Epithelial cell of prostate (primary cell): ENCODE measurements around the gene CALM1.

Experiments
- DNase-seq: peaks from one replicate; pipeline ENCODE4 v3.0.0-alpha.2; 2011; ENCODE audit warnings: low read depth, low spot score
- H3K27ac ChIP-seq: fragments of 450-650 bp; 2 replicates; pipeline ENCODE4 v1.5.1; 2017; ENCODE audit warnings: mild to moderate bottlenecking

Gene CALM1

DNA sequence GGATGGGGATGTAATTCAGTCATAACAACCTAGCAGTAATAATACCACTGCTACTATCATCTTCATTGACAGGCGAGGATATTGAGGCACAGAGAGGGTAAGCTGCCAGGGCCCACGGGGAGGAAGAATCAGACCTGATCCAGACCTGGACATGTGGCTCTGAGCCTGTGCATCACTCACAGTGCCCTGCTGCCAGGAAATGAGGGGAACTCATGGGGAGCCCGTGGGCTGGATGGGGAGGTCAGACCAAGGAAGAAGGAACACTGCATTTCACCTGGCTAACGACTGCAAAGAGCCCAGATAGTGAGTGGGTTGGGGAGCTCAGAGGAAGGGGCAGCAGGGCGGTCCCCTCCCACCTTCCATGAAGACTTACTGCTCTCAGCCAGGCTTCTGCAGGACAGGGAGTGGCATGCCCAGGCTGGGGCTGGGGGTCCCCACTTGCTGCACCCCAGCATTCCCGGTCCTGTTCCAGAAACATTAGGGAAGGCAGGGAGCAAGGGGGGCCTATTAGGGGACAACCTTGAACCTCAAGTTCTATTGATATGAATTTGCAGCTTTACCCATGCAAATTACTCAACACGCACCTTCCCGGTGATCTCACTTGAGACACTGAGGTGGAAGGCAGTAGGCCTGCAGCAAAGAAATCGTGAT, 37.7 kb downstream of the CALM1 start:
- H3K27ac ChIP-seq, result no peak overlapping the region
- DNase-seq, result no peak

GRCh38 chr14:90438841-90439240, 42.0 kb downstream of the CALM1 start:
- H3K27ac ChIP-seq, result no peak overlapping the region
- DNase-seq, result no peak

DNA sequence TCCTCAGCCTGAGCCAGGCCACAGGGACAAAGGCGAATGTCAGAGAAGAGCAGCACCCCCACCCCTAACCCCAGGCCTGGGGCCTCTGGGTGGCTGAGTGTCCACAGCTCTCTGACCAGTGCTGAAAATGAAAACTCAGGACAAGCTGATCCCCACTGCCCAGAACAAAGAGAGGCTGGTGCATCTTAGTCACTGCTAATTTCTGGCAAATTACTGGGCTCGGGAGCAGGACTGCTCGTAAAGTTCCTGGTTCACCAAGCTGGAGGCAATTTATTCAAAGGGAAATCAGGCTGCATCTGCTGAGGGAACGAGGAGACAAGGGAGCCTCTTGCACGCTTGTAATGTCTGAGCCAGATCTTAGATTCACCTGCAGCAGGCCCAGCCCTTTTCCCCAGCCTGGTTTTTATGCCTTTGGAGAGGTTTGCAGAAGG, 43.2 kb downstream of the CALM1 start:
- DNase-seq, result no peak
- peak overlapping the region; percentile 16 for H3K27ac ChIP-seq

GRCh38 chr14:90440592-90440991, 43.8 kb downstream of the CALM1 start:
- no peak for DNase-seq
- H3K27ac ChIP-seq, result no peak overlapping the region

DNA sequence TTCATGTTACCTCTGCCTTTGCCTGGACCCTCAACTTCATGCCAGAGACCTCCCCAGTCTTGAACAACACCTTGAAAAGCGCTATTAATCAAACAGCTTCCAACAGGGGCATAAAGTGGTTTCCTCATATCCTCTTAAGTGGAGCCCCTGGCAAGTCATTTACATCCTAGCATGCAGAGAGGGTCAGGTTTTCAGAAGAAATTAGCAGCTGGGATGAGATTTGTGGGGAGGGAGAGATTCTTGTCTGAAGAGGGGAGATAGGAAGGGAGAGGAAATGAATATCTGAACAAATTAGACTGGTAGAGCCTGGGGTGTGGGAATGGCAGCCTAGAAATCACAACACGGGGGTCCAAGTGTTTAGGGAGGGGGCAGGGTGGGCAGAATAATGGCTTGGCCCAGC, 45.6 kb downstream of the CALM1 start:
- peak overlapping the region; percentile 97 for H3K27ac ChIP-seq
- no peak for DNase-seq

- H3K27ac ChIP-seq, result peak overlapping the region; percentile 97
Measured at GRCh38 chr14:90443161-90444076, 46.6 kb downstream of the CALM1 start.

GRCh38 chr14:90444077-90444696, 47.4 kb downstream of the CALM1 start:
- peak; percentile 100 for DNase-seq
- H3K27ac ChIP-seq, result peak overlapping the region; percentile 97

More at GRCh38 chr14:90443161-90444076, 46.6 kb downstream of the CALM1 start:
- DNase-seq, result peak; percentile 82

GRCh38 chr14:90445011-90445410, 48.2 kb downstream of the CALM1 start:
- DNase-seq, result no peak
- peak overlapping the region; percentile 97 for H3K27ac ChIP-seq

DNA sequence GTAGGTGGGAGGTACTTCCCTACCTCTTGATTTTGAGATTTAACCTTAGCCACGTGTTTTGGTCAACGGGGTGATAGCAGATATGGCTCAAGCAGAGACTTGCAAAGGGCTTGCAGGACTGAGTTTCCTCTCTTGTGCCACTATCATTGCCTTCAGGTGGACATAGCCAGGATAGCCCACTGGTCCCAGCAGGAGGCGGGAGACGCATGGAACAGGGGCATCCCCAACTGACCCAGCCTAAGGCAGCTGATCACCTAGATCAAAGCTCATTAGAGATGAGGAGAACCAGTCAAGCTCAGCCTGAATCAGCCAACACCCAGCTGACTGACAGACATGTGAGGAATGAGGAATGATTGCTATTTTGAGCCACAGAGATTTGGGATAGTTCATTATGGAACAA, 49.6 kb downstream of the CALM1 start:
- DNase-seq, result no peak
- no peak overlapping the region for H3K27ac ChIP-seq

GRCh38 chr14:90447720-90448497, 51.1 kb downstream of the CALM1 start:
- H3K27ac ChIP-seq, result no peak overlapping the region
- no peak for DNase-seq

- no peak overlapping the region for H3K27ac ChIP-seq
- no peak for DNase-seq
Measured at GRCh38 chr14:90449411-90449810, 52.6 kb downstream of the CALM1 start.

DNA sequence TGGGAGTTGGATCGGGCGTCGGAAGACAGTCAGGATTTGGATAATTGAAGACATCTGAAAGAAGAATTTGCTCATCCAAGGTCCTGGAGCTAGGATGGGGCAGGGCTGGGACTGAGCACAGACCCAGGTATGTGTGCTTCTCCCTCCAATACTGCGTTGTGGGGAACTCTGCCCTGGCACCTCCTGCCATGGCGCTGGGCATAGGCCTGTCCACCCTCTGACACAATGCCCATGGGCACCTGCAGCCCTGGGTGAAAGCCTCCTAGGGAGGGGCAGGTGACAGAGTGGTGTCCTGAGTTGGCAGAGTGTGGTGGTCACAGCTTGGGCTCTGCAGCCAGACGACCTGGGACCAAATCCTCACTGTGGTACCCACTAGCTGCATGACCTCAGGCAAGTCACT, 53.3 kb downstream of the CALM1 start:
- H3K27ac ChIP-seq, result no peak overlapping the region
- DNase-seq, result no peak

DNA sequence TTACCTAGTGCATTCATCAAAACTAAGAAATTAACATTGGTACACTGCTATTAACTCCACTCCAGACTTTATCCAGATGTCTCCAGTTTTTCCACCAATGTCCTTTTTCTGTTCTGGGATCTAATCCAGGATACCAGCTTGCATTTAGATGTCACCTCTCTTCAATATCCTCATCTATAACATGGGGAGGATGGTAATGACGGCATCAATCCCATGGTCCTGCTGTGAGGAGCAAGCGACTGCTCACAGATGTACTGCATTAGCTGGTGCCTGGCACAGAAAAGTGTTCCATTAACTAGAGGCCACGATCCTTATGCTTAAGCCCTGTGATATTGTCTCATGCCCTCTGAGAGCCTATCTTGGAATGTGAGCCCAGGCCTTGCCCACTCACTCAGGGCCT, 53.8 kb downstream of the CALM1 start:
- H3K27ac ChIP-seq, result no peak overlapping the region
- DNase-seq, result no peak

DNA sequence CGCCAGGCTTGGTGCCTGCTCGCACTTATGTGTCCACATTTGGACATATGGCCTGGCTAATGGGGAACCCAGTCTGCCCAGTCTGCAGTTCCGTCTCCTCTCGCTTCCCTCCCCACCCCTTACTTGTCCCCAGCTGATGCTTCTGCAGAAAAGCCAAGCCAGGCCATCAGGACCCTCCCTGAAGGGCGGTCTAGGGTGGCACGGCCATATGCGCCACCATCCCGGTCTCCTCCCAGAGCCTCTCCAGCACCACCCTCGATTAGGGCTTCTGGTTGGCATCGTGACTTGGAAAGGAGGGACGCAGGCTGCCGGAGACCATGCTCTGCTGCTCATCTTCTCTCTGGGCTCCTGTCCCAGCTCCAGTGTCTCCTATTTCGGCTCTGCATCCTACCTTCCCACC, 54.6 kb downstream of the CALM1 start:
- no peak for DNase-seq
- H3K27ac ChIP-seq, result no peak overlapping the region

DNA sequence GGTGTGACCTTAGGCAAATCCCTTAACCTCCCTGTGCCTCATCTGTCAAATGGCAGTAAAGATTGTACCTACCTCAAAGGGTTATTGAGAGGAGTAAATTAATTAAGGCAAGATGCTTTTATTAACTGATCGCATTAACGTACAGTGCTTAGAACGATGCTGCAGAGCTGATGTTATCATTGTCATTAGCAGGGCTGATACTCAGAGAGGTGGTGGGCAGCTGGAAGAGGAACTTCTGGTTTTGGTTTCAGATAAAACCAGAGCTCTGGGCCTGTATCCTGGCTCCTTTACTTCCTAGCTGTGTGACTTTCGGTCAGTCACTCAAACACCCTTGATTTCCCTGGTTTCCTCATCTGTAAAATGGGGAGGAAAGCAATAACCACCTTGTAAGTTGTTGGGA, 55.1 kb downstream of the CALM1 start:
- no peak for DNase-seq
- no peak overlapping the region for H3K27ac ChIP-seq

- no peak for DNase-seq
- H3K27ac ChIP-seq, result no peak overlapping the region
Measured at GRCh38 chr14:90452366-90452765, 55.5 kb downstream of the CALM1 start.

GRCh38 chr14:90453401-90453951, 56.6 kb downstream of the CALM1 start:
- no peak for DNase-seq
- no peak overlapping the region for H3K27ac ChIP-seq

DNA sequence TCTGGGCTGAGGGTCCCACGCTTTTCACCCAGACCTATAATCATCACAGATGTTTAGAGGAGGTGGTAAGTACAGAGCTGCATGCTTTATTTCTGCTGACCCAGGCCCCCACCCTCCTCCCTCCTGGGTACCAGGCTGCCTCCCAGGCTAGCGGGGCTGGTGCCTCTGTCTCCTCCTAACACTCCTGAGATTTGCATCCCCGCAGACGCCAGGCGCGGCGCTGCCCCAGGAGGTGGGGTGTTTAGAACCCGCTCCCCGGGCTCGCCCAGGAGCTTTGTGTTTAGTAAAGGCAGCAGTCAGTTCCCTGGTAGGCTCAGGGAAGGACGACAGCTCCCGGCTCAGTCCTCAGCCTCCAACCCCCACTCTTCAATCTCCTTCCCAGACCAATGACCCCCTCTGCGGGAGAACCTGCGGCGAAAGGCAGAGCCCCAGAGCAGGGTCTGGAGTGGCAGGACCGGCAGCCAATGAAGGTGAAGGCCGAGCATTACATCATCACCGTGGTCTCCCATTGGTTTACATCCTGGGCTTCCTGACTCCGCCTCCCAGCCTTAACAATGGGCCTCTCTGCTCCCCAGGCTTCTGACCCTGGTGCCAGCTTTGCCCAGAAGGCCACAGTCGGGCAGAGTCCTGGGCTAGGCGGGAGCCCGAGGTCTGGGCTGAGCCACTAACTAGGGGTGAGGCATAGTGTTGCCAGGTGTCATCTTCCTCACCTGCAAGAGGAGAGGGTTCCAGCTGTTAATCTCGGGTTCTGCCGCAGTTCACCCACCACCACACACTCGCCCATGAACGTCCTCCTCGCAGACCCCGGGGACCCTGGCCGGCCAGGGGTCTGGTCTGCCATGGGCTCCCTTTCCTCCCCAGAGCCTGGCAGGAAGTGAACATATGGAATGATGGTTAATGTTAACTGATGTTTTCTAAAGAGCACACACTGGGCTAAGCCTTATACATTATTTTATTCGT, 57.5 kb downstream of the CALM1 start:
- no peak overlapping the region for H3K27ac ChIP-seq
- no peak for DNase-seq

DNA sequence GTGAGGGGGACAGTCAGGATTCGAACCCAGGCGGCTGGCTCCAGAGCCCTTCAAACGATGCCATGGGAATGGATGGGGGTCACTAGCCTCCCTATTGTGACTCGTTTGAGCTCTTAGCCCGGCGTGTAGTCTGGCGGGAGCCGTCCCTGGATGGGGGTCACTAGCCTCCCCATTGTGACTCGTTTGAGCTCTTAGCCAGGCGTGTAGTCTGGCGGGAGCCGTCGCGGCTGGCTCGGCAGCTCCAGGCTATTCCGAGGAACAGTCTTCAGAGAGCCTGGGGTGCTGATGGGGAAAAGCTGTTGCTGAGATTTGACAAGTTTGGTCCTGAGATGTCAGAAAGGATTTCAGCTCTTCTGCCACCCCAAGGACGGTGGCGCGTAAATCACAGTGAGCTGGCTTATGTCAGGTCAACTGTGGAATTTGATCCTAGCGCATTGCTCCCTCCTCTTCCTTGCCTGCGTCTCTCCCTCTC, 58.3 kb downstream of the CALM1 start:
- no peak for DNase-seq
- H3K27ac ChIP-seq, result no peak overlapping the region
